K562 (cell line): ENCODE data around the gene USP32. TPM values are rescaled to one million over a fixed set of nuclear protein-coding genes. Genes with fewer than 3 reads are reported as not detected.
A peak's percentile ranks its signal among the peaks of the same experiment; 100 is the strongest.

Experiments
- ATAC-seq: fragments of 200-7000 bp; cut with Tn5 transposase; 3 replicates; pipeline ENCODE4 v1.9.1; 2020; ENCODE audit warnings: moderate library complexity
- BruUV-seq: library from RNA; stranded (reverse); fragments of 400-500 nt; replicated peaks from 2 replicates; lab custom pipeline; 2021; lab: Mats Ljungman, UMichigan
- CTCF ChIA-PET: fragments of 300-600 bp; formaldehyde crosslinking; extraction: SDS; loops from one replicate; lab custom pipeline; 2021; ENCODE audit warnings: low intra/inter-chr PET ratio; lab: Yijun Ruan, JAX
- POLR2A ChIA-PET: fragments of 300-600, 350-650 bp; sonication (Branson Sonifier 250); formaldehyde crosslinking; extraction: SDS; loops from one replicate; lab custom pipeline; 2021; ENCODE audit warnings: antibody characterized with exemption, inconsistent platforms; lab: Yijun Ruan, JAX
- DNase-seq, 4 experiments: peaks; one replicate each; pipeline versions ENCODE4 v3.0.0 to v3.0.0-alpha.2; 2011 to 2018; ENCODE audit warnings: low spot score in 3 of 4, mixed read lengths in 3 of 4; ENCODE audit errors: extremely low read depth in 1 of 4
- FAIRE-seq: peaks from 2 replicates; lab custom pipeline; 2011; peaks lifted over from hg19 to GRCh38; lab: Jason Lieb, UNC
- H2AFZ ChIP-seq: 2 replicates; pipeline ENCODE4 v1.6.0; 2011; ENCODE audit warnings: low read depth, low read length, control low read depth, inconsistent platforms
- H3K27ac ChIP-seq: fragments of 200-600 bp; 3 replicates; pipeline ENCODE4 v1.8.0; 2011; ENCODE audit warnings: low read depth, mild to moderate bottlenecking, control low read depth, inconsistent platforms, low read length, moderate library complexity, mixed read lengths; ENCODE audit errors: extremely low read depth
- H3K27me3 ChIP-seq, 2 experiments: fragments of 300-600 bp in 1 of 2; 2 replicates in 1 of 2; 3 replicates in 1 of 2; pipeline versions ENCODE4 v1.6.0 to v1.8.0; 2011; ENCODE audit warnings: inconsistent platforms in 2 of 2, low read length in 2 of 2, mild to moderate bottlenecking in 1 of 2, mixed read lengths in 1 of 2, moderate library complexity in 1 of 2; ENCODE audit not compliant: control insufficient read depth in 2 of 2, insufficient read depth in 2 of 2
- H3K36me3 ChIP-seq: fragments of 300-600 bp; 3 replicates; pipeline ENCODE4 v1.8.0; 2011; ENCODE audit warnings: mild to moderate bottlenecking, low read length, inconsistent platforms; ENCODE audit not compliant: control insufficient read depth, insufficient read depth
- H3K4me1 ChIP-seq, 2 experiments: fragments of 200-600 bp in 1 of 2; replicated peaks in 1 of 2; 2 replicates in 1 of 2; 3 replicates in 1 of 2; pipeline versions ENCODE4 v1.5.1 to v1.8.0; 2011; ENCODE audit warnings: inconsistent platforms in 2 of 2, low read length in 2 of 2, mild to moderate bottlenecking in 1 of 2, mixed read lengths in 1 of 2, moderate library complexity in 1 of 2; ENCODE audit not compliant: control insufficient read depth in 2 of 2, insufficient read depth in 2 of 2
- H3K4me2 ChIP-seq: 2 replicates; pipeline ENCODE4 v1.6.1; 2011; ENCODE audit warnings: low read length, control low read depth, inconsistent platforms, mixed read lengths; ENCODE audit not compliant: insufficient read depth
- H3K4me3 ChIP-seq: fragments of 200-600 bp; sonication (generic), shearing (Covaris generic); 2 replicates; pipeline ENCODE4 v1.5.1; 2016; ENCODE audit warnings: control low read depth, inconsistent platforms
- H3K79me2 ChIP-seq: fragments of 200-600 bp; 3 replicates; pipeline ENCODE4 v1.8.0; 2011; ENCODE audit warnings: low read length, inconsistent platforms; ENCODE audit not compliant: control insufficient read depth, insufficient read depth
- H3K9ac ChIP-seq, 2 experiments: 2 replicates each; pipeline versions ENCODE4 v1.6.0 to v1.6.1; 2011; ENCODE audit warnings: low read depth in 2 of 2, low read length in 2 of 2, control low read depth in 1 of 2, inconsistent platforms in 1 of 2, mild to moderate bottlenecking in 1 of 2, mixed read lengths in 1 of 2; ENCODE audit not compliant: insufficient read depth in 1 of 2
- H3K9me1 ChIP-seq: one replicate; pipeline ENCODE4 v1.6.0; 2011; ENCODE audit warnings: inconsistent platforms, mild to moderate bottlenecking, low read length, moderate library complexity; ENCODE audit not compliant: control insufficient read depth, insufficient read depth
- H3K9me3 ChIP-seq: replicated peaks from 2 replicates; pipeline ENCODE4 v1.5.1; 2011; ENCODE audit warnings: low read depth, low read length, inconsistent platforms; ENCODE audit not compliant: control insufficient read depth, insufficient read depth
- H4K20me1 ChIP-seq: replicated peaks from 2 replicates; pipeline ENCODE4 v1.6.1; 2011; ENCODE audit warnings: low read length, inconsistent platforms, mixed read lengths; ENCODE audit not compliant: control insufficient read depth, insufficient read depth
- DIDO1 ChIP-seq: fragments of 450-650 bp; IDR thresholded peaks from 2 replicates; pipeline ENCODE4 v1.6.1; 2016; ENCODE audit warnings: low read depth, missing biosample characterization, missing genetic modification characterization
- FOXK2 ChIP-seq, 2 experiments: fragments of 450-650 bp; IDR thresholded peaks in 1 of 2; conservative IDR thresholded peaks in 1 of 2; 2 replicates each; pipeline ENCODE4 v1.6.1; 2016; ENCODE audit warnings: low read depth in 2 of 2, mild to moderate bottlenecking in 1 of 2
- HBP1 ChIP-seq: fragments of 450-650 bp; formaldehyde crosslinking; IDR thresholded peaks from 2 replicates; pipeline ENCODE4 v1.4.0; 2022; ENCODE audit warnings: missing genetic modification characterization
- HDAC3 ChIP-seq: fragments of 450-650 bp; IDR thresholded peaks from 2 replicates; pipeline ENCODE4 v1.6.1; 2018; ENCODE audit warnings: borderline replicate concordance, mild to moderate bottlenecking, moderate library complexity; ENCODE audit not compliant: partially characterized antibody
- HDAC8 ChIP-seq: fragments of 450-650 bp; IDR thresholded peaks from 2 replicates; pipeline ENCODE4 v1.6.1; 2016; ENCODE audit warnings: mild to moderate bottlenecking, missing genetic modification characterization, moderate library complexity, missing compliant biosample characterization
- MAZ ChIP-seq, 2 experiments: fragments of 450-650 bp in 1 of 2; sonication (generic) in 1 of 2; formaldehyde crosslinking; IDR thresholded peaks in 1 of 2; conservative IDR thresholded peaks in 1 of 2; 2 replicates each; pipeline versions ENCODE4 v1.4.0 to v1.5.0; 2020; ENCODE audit warnings: mild to moderate bottlenecking in 1 of 2, missing genetic modification reagents in 1 of 2
- MCM7 ChIP-seq, 2 experiments: fragments of 450-650 bp; IDR thresholded peaks; 2 replicates each; pipeline ENCODE4 v1.6.1; 2016 to 2018
- MEIS2 ChIP-seq: fragments of 450-650 bp; IDR thresholded peaks from 2 replicates; pipeline ENCODE4 v1.6.1; 2014; ENCODE audit warnings: mild to moderate bottlenecking; ENCODE audit not compliant: partially characterized antibody
- POLR3G ChIP-seq: IDR thresholded peaks from 2 replicates; pipeline ENCODE4 v1.6.1; 2011; ENCODE audit not compliant: insufficient read length, insufficient replicate concordance; ENCODE audit errors: extremely low read depth
- RBM22 ChIP-seq: fragments of 200-400 bp; formaldehyde crosslinking; IDR thresholded peaks from 2 replicates; pipeline ENCODE4 v1.6.1; 2018; ENCODE audit warnings: low read length, low read depth; ENCODE audit not compliant: poor library complexity, severe bottlenecking
- TAF7 ChIP-seq: fragments of 450-650 bp; IDR thresholded peaks from 2 replicates; pipeline ENCODE4 v1.6.1; 2016; ENCODE audit warnings: missing genetic modification characterization, missing compliant biosample characterization
- TARDBP ChIP-seq: fragments of 450-650 bp; IDR thresholded peaks from 2 replicates; pipeline ENCODE4 v1.6.1; 2016
- ZBTB11 ChIP-seq, 3 experiments: fragments of 200-800 bp in 1 of 3; fragments of 250-450 bp in 1 of 3; fragments of 450-650 bp in 1 of 3; sonication (Bioruptor Pico) in 1 of 3; sonication (Bioruptor generic) in 1 of 3; formaldehyde crosslinking in 1 of 3; IDR thresholded peaks; 2 replicates each; pipeline versions ENCODE4 v1.6.1 to v1.8.0; 2016 to 2022; ENCODE audit warnings: mild to moderate bottlenecking in 2 of 3, missing genetic modification characterization in 2 of 3, missing compliant biosample characterization in 1 of 3, moderate library complexity in 1 of 3
- ZC3H4 ChIP-seq: sonication (generic); formaldehyde crosslinking; IDR thresholded peaks from 2 replicates; pipeline ENCODE4 v1.9.0; 2021; ENCODE audit warnings: missing genetic modification reagents, borderline replicate concordance
- ZFP30 ChIP-seq: fragments of 250-450 bp; sonication (Bioruptor Pico); IDR thresholded peaks from 2 replicates; pipeline ENCODE4 v1.8.0; 2022; ENCODE audit warnings: moderate library complexity, mild to moderate bottlenecking, inconsistent platforms, borderline replicate concordance
- ZNF217 ChIP-seq: sonication (generic); formaldehyde crosslinking; IDR thresholded peaks from 2 replicates; pipeline ENCODE4 v1.8.0; 2022; ENCODE audit warnings: mild to moderate bottlenecking, missing genetic modification reagents
- WGBS: fragments of 100-300 bp; shearing (Covaris generic); methylation state at CpG from one replicate; pipeline ENCODE4 v1.1.6; 2016; ENCODE audit warnings: low coverage, mixed read lengths; ENCODE audit not compliant: insufficient coverage; ENCODE audit errors: missing lambda C conversion rate; 5-methylcytosine and 5-hydroxymethylcytosine counted together
- in situ Hi-C: fragments of 300-500 bp; cut with MboI; formaldehyde crosslinking; loops from 4 replicates; pipeline ENCODE4 v1.15.0; 2018; ENCODE audit warnings: inconsistent platforms, mixed read lengths
- intact Hi-C: fragments of 100-400 bp; cut with micrococcal nuclease; formaldehyde crosslinking; loops from 2 replicates; pipeline ENCODE4 v1.14.2; 2022
- polyA plus RNA-seq, 8 experiments: library from polyadenylated mRNA; depleted of rRNA in 4 of 8; stranded (reverse) in 5 of 8; unstranded in 3 of 8; fragments of >200 nt; fragmentation: Nextera tagmentation in 2 of 8; fragmentation: Illumina TruSeq in 1 of 8; extraction: Ambion mirVana in 2 of 8; extraction: Trizol in 1 of 8; gene quantifications; 2 replicates each; pipeline versions ENCODE4 v1.2.1 to v1.2.3, GENCODE V29; 2011 to 2014; ENCODE audit warnings: inconsistent platforms in 1 of 8, missing spikeins in 1 of 8
- total RNA-seq, 7 experiments: library from RNA; depleted of rRNA in 6 of 7; stranded (reverse); fragments of >200 nt in 6 of 7; fragmentation: Illumina TruSeq in 2 of 7; extraction: Trizol in 2 of 7; gene quantifications; 2 replicates each; pipeline versions ENCODE4 v1.2.1 to v1.2.3, GENCODE V29; 2011 to 2021; ENCODE audit warnings: low replicate concordance in 1 of 7

The USP32 gene
- total and polyA plus RNA-seq, 9 of the 15 experiments (the other 6 are each of a cell fraction or from before 2014, with no cell fraction given): 18.0 to 69.3 (median 47.1) TPM

- H2AFZ ChIP-seq: no peak overlapping the region
- BruUV-seq: no TSS peak
- no peak overlapping the region for H3K27ac ChIP-seq
- TF ChIP-seq FOXK2 (conservative IDR thresholded peaks at IDR 0.05 in 1 of 2, IDR thresholded peaks at IDR 0.05 in 1 of 2; ENCODE audit: low read depth in 2 of 2) (no peak), TAF7 (tag) (no peak), RBM22 (no peak), ZFP30 (CRISPR knock-in tag) (no peak), HBP1 (CRISPR knock-in tag) (no peak), HDAC8 (no peak), ZNF217 (CRISPR knock-in tag) (no peak), HDAC3 (no peak), MEIS2 (peak; percentile 22), TARDBP (no peak), MAZ (CRISPR knock-in tag; conservative IDR thresholded peaks at IDR 0.05 in 1 of 2, IDR thresholded peaks at IDR 0.05 in 1 of 2) (no peak), MCM7 (IDR thresholded peaks at IDR 0.05) (no peak), DIDO1 (tag) (no peak), ZBTB11 (CRISPR knock-in tag; IDR thresholded peaks at IDR 0.05) (peak in 1 of 3 experiments; percentile 15; a peak in 2 of 6 replicates), ZC3H4 (no peak), POLR3G (no peak)
- in situ Hi-C loops: no loop called here
- WGBS: 97% methylated on average over 4 of the region's 4 CpGs
- no peak overlapping the region for H3K9ac ChIP-seq
- H3K79me2 ChIP-seq: no peaks in the 10 kb centered on the region
- DNase-seq (no peak), FAIRE-seq (no peak), ATAC-seq (no peak)
- POLR2A ChIA-PET: no interaction called here
- intact Hi-C loops: no loop called here
- no peak overlapping the region for H3K4me2 ChIP-seq
- peaks cover 0 to 8% of the 10 kb centered on the region in 2 experiments; a peak in 3 of 5 replicates for H3K4me1 ChIP-seq
- H3K27me3 ChIP-seq: no peaks in the 10 kb centered on the region
- H3K4me3 ChIP-seq: no peak overlapping the region
- no peaks in the 10 kb centered on the region for H4K20me1 ChIP-seq
- CTCF ChIA-PET: no interaction called here
- H3K9me1 ChIP-seq: no peaks in the 10 kb centered on the region
- no peaks in the 10 kb centered on the region for H3K9me3 ChIP-seq
- peaks cover 87% of the 10 kb centered on the region for H3K36me3 ChIP-seq
These were observed 203.2 kb downstream of the USP32 start for GRCh38 chr17:60188759-60189158.
